Measurements from ENCODE around the gene QPCT.

The QPCT gene

GRCh38 chr2:37389395-37389794 is 45.0 kb downstream of the QPCT start:
- H3K4me3 ChIP-seq (ENCODE audit: low read depth, low read length): no peak overlapping the region
- DNase-seq (ENCODE audit: low read depth): no peak
- TF ChIP-seq CTCF (IDR thresholded peaks at IDR 0.05; ENCODE audit: low read depth, low read length, missing control alignments): no peak

GRCh38 chr2:37389989-37390765 is 45.7 kb downstream of the QPCT start:
- TF ChIP-seq CTCF (IDR thresholded peaks at IDR 0.05; ENCODE audit: low read depth, low read length, missing control alignments): no peak
- H3K4me3 ChIP-seq (ENCODE audit: low read depth, low read length): no peak overlapping the region
- DNase-seq (ENCODE audit: low read depth): peak; percentile 92

DNA sequence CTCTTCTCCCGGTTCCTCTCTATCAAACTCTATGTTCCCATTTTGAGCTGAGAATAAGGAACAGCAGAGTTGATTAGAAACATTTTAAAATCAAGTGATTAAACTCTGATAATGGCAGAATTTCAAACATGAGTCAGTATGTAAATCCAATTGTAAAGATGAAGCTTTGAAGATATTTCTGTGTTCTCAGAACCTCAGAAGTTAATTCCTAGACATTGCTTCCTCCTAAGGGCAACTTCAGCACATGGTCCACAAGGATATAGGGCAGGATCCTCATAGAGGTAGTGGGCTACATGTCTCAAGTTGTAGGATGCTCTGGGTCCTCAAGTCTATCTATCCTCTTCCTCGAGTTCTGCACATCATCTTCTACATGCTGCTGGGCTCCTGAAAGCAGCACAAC is 46.3 kb downstream of the QPCT start:
- no peak for TF ChIP-seq CTCF (IDR thresholded peaks at IDR 0.05; ENCODE audit: low read depth, low read length, missing control alignments)
- no peak for DNase-seq (ENCODE audit: low read depth)
- H3K4me3 ChIP-seq (ENCODE audit: low read depth, low read length): no peak overlapping the region

- H3K4me3 ChIP-seq (ENCODE audit: low read depth, low read length): no peak overlapping the region
- DNase-seq (ENCODE audit: low read depth): no peak
- no peak for TF ChIP-seq CTCF (IDR thresholded peaks at IDR 0.05; ENCODE audit: low read depth, low read length, missing control alignments)
These were observed 47.3 kb downstream of the QPCT start for GRCh38 chr2:37391711-37392110.

GRCh38 chr2:37392428-37392827 is 48.0 kb downstream of the QPCT start:
- H3K4me3 ChIP-seq (ENCODE audit: low read depth, low read length): no peak overlapping the region
- TF ChIP-seq CTCF (IDR thresholded peaks at IDR 0.05; ENCODE audit: low read depth, low read length, missing control alignments): no peak
- DNase-seq (ENCODE audit: low read depth): no peak

DNA sequence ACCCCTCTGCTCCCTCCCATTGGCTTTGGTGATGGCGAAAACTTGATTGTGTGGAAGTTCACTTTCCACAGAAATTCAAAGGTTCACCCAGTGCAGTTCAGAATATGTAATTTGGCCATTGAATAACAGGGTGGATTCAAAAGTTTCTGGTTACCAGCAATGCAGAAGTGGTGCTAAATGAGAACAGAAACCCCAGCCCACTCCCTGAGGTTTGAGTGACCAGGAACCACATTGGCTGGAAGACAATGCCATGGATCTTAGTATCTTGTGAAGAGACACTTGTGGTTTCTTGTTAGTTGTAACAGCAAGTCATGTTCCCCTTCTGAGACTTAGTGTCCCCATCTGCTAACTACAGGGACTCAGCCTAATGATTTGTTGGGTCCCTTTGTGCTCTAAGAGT is 49.8 kb downstream of the QPCT start:
- no peak for DNase-seq (ENCODE audit: low read depth)
- no peak overlapping the region for H3K4me3 ChIP-seq (ENCODE audit: low read depth, low read length)
- TF ChIP-seq CTCF (IDR thresholded peaks at IDR 0.05; ENCODE audit: low read depth, low read length, missing control alignments): no peak

Data from GM12864 (cell line).